HG02642 (cell line): ENCODE measurements around the gene PNISR.
"Not testable (repeated sequence)": the region's sequence is repeated elsewhere in the genome, so short reads cannot be mapped to it uniquely, and the experiment has no call there.

Source experiments
- ATAC-seq: cut with Tn5 transposase; IDR thresholded peaks from one replicate; pipeline ENCODE4 v1.9.1; 2021; ENCODE audit warnings: mild to moderate bottlenecking; ENCODE audit not compliant: unreplicated experiment, poor library complexity

PNISR gene

GRCh38 chr6:99424761-99425646 lies at the start of gene PNISR:
PNISR (minus strand) TSS chr6:99425308; CDS start chr6:99414659, 10,649 bp downstream.
- ATAC-seq = peak; percentile 90

- no peak for ATAC-seq
Observed at GRCh38 chr6:99473730-99474129, 48.6 kb upstream of the PNISR start.

- no peak for ATAC-seq
Observed at GRCh38 chr6:99471638-99472037, 46.5 kb upstream of the PNISR start.

- ATAC-seq = no peak
Observed at GRCh38 chr6:99467509-99468106, 42.5 kb upstream of the PNISR start.

GRCh38 chr6:99459133-99459532 lies 34.0 kb upstream of the PNISR start:
- not testable (repeated sequence) for ATAC-seq

GRCh38 chr6:99458319-99458718 lies 33.2 kb upstream of the PNISR start:
- peak; percentile 50 for ATAC-seq

- no peak for ATAC-seq
Observed at GRCh38 chr6:99446076-99446475, 21.0 kb upstream of the PNISR start.

- ATAC-seq = peak; percentile 68
Observed at GRCh38 chr6:99434702-99435530, 9.8 kb upstream of the PNISR start.

- no peak for ATAC-seq
Observed at GRCh38 chr6:99432877-99433276, 7.8 kb upstream of the PNISR start.

- no peak for ATAC-seq
Observed at GRCh38 chr6:99431901-99432300, 6.8 kb upstream of the PNISR start.

- no peak for ATAC-seq
Observed at GRCh38 chr6:99427988-99428387, 2.9 kb upstream of the PNISR start.

- no peak for ATAC-seq
Observed at GRCh38 chr6:99426451-99426757, 1.3 kb upstream of the PNISR start.

- ATAC-seq = peak; percentile 62
Observed at GRCh38 chr6:99425647-99426450, 741 bp upstream of the PNISR start.

- no peak for ATAC-seq
Observed at GRCh38 chr6:99424022-99424421, 1.1 kb downstream of the PNISR start.

- no peak for ATAC-seq
Observed at GRCh38 chr6:99422912-99423311, 2.2 kb downstream of the PNISR start.

- ATAC-seq = peak; percentile 87
Observed at GRCh38 chr6:99416892-99417767, 8.0 kb downstream of the PNISR start.

GRCh38 chr6:99416226-99416625 lies 8.9 kb downstream of the PNISR start:
- ATAC-seq = no peak

- ATAC-seq = no peak
Observed at GRCh38 chr6:99415446-99415845, 9.7 kb downstream of the PNISR start.

- ATAC-seq = no peak
Observed at GRCh38 chr6:99412065-99412464, 13.0 kb downstream of the PNISR start.
